Measurements from ENCODE around the gene UBXN10.
A peak's percentile ranks its signal among the peaks of the same experiment; 100 is the strongest.

UBXN10 gene

DNA sequence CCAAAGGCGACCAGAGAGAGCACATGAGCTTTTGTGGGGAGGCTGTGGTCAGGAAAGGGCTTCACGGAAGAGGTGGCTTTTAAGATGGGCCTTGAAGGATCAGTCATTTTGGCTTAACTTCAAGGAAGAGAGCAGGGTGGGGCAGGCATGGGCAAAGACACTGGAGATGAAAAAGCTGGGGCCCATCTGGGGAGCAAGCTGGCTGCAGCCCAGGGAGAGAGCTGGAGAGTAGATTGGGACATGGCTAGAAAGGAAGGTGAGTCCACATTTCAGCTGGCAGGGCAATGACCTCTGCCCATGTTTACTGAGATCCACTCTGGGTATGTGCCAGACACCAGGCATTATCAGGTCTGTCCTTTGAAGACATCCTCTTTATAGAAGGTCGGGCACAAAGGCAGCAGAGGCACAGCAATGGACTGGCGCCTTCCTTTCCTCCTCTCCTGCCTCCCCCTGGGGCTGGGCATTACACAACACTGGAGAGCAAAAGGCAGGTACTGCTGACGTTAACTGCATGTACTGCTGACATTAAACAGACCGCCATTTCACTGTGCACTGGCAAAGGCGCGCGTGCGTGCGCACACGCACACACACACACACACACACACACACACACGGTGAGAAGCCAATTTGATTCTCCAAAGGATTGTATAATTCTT, 2.2 kb upstream of the UBXN10 start:
- H3K27ac ChIP-seq (ENCODE audit: insufficient read depth, low read depth, low read length, poor library complexity, severe bottlenecking), result no peak overlapping the region
- H3K9me3 ChIP-seq (ENCODE audit: control insufficient read depth, low read length), result no peaks in the 10 kb centered on the region
- 91 to 93% methylated on average over 6 to 12 of the region's 13 CpGs for WGBS, 2 experiments
- peaks cover 16% of the 10 kb centered on the region for H3K27me3 ChIP-seq (ENCODE audit: control insufficient read depth, insufficient read depth, low read length, poor library complexity, severe bottlenecking)
- peaks cover 13% of the 10 kb centered on the region for H3K4me1 ChIP-seq (ENCODE audit: control insufficient read depth, insufficient read depth, low read length)
- H3K36me3 ChIP-seq (ENCODE audit: control insufficient read depth, insufficient read depth, low read length), result no peaks in the 10 kb centered on the region
- no peak overlapping the region for H3K4me3 ChIP-seq (ENCODE audit: insufficient read depth, low read depth, low read length)

DNA sequence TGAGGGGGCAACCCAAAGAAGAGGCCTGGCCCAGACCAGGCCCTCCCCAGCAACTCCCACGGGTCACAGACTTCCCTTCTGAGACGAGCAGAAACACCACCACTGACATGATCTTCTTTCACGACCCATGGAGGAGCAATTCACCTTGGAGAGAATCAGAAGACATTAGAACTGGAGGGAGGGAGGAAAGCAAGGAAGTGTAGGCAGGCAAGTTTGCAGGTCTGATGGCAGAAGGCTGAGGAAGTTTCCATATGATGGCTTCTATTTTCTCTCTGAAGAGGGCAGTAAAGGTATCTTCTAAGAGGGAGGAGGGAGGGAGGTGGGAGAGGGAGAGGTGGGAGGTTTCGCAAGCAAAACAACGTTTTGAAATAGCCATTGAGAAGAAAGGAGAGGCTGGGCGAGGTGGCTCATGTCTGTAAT, 1.4 kb upstream of the UBXN10 start:
- Histone ChIP-seq H3K4me1 (ENCODE audit: control insufficient read depth, insufficient read depth, low read length) (peaks cover 13% of the 10 kb centered on the region), H3K4me3 (ENCODE audit: insufficient read depth, low read depth, low read length) (no peak overlapping the region), H3K27me3 (ENCODE audit: control insufficient read depth, insufficient read depth, low read length, poor library complexity, severe bottlenecking) (peaks cover 16% of the 10 kb centered on the region), H3K9me3 (ENCODE audit: control insufficient read depth, low read length) (no peaks in the 10 kb centered on the region), H3K36me3 (ENCODE audit: control insufficient read depth, insufficient read depth, low read length) (no peaks in the 10 kb centered on the region), H3K27ac (ENCODE audit: insufficient read depth, low read depth, low read length, poor library complexity, severe bottlenecking) (no peak overlapping the region)
- WGBS, 2 experiments, result 66 to 71% methylated on average over 6 of the region's 6 CpGs

DNA sequence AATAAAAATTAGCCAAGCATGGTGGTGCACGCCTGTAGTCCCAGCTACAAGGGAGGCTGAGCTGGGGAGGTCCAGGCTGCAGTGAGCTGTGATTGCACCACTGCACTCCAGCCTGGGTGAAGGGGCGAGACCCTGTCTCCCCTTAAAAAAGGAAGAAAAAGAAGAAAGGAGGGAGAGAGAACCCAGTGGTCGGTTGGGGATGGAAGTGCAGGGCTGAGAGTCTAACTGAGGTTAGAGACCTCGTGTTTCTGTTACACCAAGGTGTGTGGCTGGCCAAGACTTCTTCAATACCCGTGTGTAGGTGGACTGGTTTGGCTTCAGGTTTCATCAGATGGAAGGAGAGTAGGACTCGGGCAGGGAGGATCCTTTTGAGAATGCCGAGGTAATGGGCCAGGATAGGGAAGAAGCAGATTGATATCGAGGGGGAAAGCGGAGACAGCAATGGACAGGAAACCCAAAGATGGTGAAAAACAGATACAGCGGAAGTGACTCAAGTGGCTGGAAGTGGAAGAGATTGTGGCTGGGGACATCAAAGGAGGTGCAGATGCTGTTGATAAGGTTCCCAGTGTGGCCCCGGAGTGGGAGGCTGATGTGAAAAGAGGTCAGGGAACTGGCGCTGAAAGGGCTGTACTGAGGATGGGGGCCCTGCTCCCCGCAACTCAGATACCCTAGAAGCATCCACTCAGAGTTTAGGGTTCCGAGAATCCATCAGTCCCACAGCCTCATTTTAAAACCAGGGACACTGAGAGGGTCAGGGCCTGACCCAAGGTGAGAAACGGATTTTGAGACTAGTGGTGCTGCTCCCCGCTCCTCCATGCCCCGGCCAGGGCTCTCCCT, 681 bp upstream of the UBXN10 start:
- Histone ChIP-seq H3K9me3 (ENCODE audit: control insufficient read depth, low read length) (no peaks in the 10 kb centered on the region), H3K4me3 (ENCODE audit: insufficient read depth, low read depth, low read length) (peak overlapping the region; percentile 46), H3K36me3 (ENCODE audit: control insufficient read depth, insufficient read depth, low read length) (no peaks in the 10 kb centered on the region), H3K4me1 (ENCODE audit: control insufficient read depth, insufficient read depth, low read length) (peaks cover 13% of the 10 kb centered on the region), H3K27ac (ENCODE audit: insufficient read depth, low read depth, low read length, poor library complexity, severe bottlenecking) (no peak overlapping the region), H3K27me3 (ENCODE audit: control insufficient read depth, insufficient read depth, low read length, poor library complexity, severe bottlenecking) (peaks cover 16% of the 10 kb centered on the region)
- 75 to 82% methylated on average over 17 of the region's 17 CpGs for WGBS, 2 experiments

DNA sequence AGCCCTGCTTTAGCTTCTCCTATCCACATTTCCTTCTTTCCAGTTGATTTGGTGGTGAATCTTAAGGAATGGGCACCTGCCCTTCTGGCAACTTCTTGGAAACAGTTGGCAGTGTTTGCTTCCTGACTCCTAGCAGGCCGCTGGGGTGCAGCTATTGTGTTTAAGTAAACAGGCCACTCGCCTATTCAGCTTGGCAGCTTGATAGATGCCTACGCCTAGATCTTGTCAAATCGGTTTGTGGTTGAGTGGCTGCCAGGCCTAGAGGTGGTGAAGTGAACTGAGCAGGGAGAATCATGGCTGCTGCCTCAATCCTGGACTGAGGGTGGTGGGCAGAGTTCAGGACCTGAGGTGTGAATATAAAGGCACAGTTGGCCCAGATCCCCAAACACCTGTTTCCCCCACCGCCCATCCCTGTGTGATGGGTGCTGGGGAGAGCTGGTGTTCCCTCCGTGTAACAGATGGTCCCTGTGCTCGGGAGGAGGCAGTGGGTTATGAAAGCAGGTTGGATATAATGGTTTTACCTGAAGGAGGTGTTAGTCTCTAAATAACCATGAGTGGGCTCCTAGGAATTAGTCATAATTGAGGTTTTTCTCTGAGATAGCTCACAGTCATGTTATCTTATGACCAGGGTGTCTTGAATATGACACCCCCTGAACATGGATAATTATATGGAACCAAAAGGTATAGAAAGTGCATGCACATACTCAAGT, 1.4 kb downstream of the UBXN10 start:
- no peak overlapping the region for H3K27ac ChIP-seq (ENCODE audit: insufficient read depth, low read depth, low read length, poor library complexity, severe bottlenecking)
- H3K27me3 ChIP-seq (ENCODE audit: control insufficient read depth, insufficient read depth, low read length, poor library complexity, severe bottlenecking), result peaks cover 12% of the 10 kb centered on the region
- 70 to 72% methylated on average over 7 of the region's 7 CpGs for WGBS, 2 experiments
- no peaks in the 10 kb centered on the region for H3K9me3 ChIP-seq (ENCODE audit: control insufficient read depth, low read length)
- no peaks in the 10 kb centered on the region for H3K36me3 ChIP-seq (ENCODE audit: control insufficient read depth, insufficient read depth, low read length)
- no peak overlapping the region for H3K4me3 ChIP-seq (ENCODE audit: insufficient read depth, low read depth, low read length)
- peaks cover 13% of the 10 kb centered on the region for H3K4me1 ChIP-seq (ENCODE audit: control insufficient read depth, insufficient read depth, low read length)

DNA sequence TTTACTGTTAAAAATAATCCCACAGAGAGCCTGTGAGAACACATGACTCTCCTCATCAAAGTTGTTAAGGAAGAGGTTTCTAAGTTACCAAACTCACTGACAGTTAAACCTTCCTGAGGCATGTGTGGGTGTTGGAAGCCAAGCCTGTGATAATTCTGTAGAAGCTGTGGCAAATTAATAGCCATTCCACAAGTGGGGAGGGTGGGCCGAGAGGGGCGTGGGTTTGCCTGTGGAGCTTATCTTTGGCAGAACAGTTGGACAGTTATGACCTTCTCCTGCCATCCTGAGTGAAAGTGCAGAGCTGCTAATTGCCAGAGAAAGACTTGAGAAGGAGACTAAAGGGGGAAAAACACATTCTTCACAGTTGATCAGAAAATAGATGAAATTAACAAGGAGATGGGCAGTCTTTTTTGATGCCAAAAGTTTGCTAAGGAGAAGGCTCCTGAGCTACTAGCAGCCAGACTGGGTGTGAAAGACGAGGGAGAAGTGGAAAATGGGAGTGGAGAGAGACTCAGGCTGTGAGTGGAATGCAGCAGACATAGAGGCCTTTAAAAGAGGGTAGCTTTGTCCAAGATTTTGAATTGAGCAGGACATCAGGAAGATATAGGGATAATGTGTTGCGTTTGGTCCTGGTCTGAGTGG, 2.0 kb downstream of the UBXN10 start:
- peaks cover 12% of the 10 kb centered on the region for H3K27me3 ChIP-seq (ENCODE audit: control insufficient read depth, insufficient read depth, low read length, poor library complexity, severe bottlenecking)
- no peak overlapping the region for H3K4me3 ChIP-seq (ENCODE audit: insufficient read depth, low read depth, low read length)
- H3K4me1 ChIP-seq (ENCODE audit: control insufficient read depth, insufficient read depth, low read length), result peaks cover 13% of the 10 kb centered on the region
- 90 to 92% methylated on average over 4 of the region's 4 CpGs for WGBS, 2 experiments
- H3K27ac ChIP-seq (ENCODE audit: insufficient read depth, low read depth, low read length, poor library complexity, severe bottlenecking), result no peak overlapping the region
- no peaks in the 10 kb centered on the region for H3K9me3 ChIP-seq (ENCODE audit: control insufficient read depth, low read length)
- no peaks in the 10 kb centered on the region for H3K36me3 ChIP-seq (ENCODE audit: control insufficient read depth, insufficient read depth, low read length)

DNA sequence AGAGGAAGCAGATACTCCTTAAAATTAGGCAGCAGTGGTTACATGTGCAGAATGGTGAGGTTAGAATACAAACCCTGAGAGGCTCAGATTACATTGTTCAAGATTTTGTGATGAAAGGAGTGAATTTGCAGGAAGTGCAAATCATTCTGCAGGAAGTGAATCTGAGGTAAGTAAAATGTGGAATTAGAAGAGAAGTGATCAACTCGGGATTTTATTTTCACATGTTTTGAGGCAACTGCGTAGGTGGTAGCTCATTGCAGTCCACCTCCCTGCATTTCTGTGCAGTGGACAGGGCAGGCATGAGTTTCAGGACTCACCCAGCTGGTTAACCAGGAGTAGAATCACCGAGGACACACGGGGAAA, 2.5 kb downstream of the UBXN10 start:
- Histone ChIP-seq H3K36me3 (ENCODE audit: control insufficient read depth, insufficient read depth, low read length) (no peaks in the 10 kb centered on the region), H3K4me1 (ENCODE audit: control insufficient read depth, insufficient read depth, low read length) (peaks cover 13% of the 10 kb centered on the region), H3K9me3 (ENCODE audit: control insufficient read depth, low read length) (no peaks in the 10 kb centered on the region), H3K4me3 (ENCODE audit: insufficient read depth, low read depth, low read length) (no peak overlapping the region), H3K27ac (ENCODE audit: insufficient read depth, low read depth, low read length, poor library complexity, severe bottlenecking) (no peak overlapping the region), H3K27me3 (ENCODE audit: control insufficient read depth, insufficient read depth, low read length, poor library complexity, severe bottlenecking) (peaks cover 12% of the 10 kb centered on the region)
- WGBS, 2 experiments, result 82 to 93% methylated on average over 4 of the region's 4 CpGs

DNA sequence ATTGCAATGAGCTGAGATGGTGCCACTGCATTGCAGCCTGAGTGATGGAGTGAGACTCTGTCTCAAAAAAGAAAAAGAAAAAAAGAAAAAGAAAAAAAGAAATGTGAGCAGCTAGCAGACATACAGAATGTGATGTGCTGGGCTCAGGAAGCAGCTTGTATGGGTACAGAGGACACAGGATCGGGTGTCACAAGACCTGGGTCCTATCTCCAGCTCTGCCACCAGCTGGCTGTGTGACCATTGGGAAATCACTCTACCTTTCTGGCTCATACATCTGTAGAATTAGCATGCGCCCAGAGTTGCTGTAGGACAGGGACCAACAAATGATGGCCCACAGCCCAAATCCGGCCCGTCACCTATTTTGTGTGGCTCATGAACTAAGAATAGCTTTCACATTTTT, 3.8 kb downstream of the UBXN10 start:
- H3K36me3 ChIP-seq (ENCODE audit: control insufficient read depth, insufficient read depth, low read length), result no peaks in the 10 kb centered on the region
- H3K9me3 ChIP-seq (ENCODE audit: control insufficient read depth, low read length), result no peaks in the 10 kb centered on the region
- peaks cover 13% of the 10 kb centered on the region for H3K4me1 ChIP-seq (ENCODE audit: control insufficient read depth, insufficient read depth, low read length)
- WGBS, 2 experiments, result 89 to 97% methylated on average over 4 of the region's 4 CpGs
- no peak overlapping the region for H3K27ac ChIP-seq (ENCODE audit: insufficient read depth, low read depth, low read length, poor library complexity, severe bottlenecking)
- peaks cover 12% of the 10 kb centered on the region for H3K27me3 ChIP-seq (ENCODE audit: control insufficient read depth, insufficient read depth, low read length, poor library complexity, severe bottlenecking)
- H3K4me3 ChIP-seq (ENCODE audit: insufficient read depth, low read depth, low read length), result no peak overlapping the region

DNA sequence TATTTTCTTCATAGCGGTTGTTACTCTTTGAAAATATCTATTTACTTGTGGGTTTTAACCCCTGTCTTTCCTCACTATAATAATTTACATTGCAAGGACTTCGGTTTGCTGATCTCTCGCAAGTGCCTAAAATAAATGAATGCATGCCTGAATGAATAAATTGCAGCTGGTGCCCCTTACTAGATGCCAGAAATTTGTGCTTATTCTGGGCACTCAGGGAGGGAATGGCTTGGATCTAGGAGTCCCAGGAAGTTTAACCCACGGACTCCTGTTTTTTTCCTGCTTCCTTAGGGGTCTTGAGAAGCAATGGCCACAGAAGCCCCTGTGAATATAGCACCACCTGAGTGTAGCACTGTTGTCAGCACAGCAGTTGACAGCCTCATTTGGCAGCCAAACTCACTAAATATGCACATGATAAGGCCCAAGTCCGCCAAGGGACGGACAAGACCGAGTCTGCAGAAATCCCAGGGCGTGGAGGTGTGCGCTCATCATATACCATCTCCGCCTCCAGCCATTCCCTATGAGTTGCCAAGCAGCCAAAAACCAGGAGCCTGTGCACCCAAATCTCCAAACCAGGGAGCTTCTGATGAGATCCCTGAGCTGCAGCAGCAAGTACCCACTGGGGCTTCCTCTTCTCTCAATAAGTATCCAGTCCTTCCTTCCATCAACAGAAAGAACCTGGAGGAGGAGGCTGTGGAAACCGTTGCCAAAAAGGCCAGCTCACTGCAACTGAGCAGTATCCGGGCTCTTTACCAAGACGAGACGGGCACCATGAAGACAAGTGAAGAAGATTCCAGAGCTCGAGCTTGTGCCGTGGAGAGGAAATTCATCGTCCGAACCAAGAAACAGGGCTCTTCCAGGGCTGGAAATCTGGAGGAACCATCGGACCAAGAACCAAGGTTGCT, 4.6 kb downstream of the UBXN10 start:
- Histone ChIP-seq H3K36me3 (ENCODE audit: control insufficient read depth, insufficient read depth, low read length) (no peaks in the 10 kb centered on the region), H3K27me3 (ENCODE audit: control insufficient read depth, insufficient read depth, low read length, poor library complexity, severe bottlenecking) (peaks cover 6% of the 10 kb centered on the region), H3K9me3 (ENCODE audit: control insufficient read depth, low read length) (no peaks in the 10 kb centered on the region), H3K27ac (ENCODE audit: insufficient read depth, low read depth, low read length, poor library complexity, severe bottlenecking) (no peak overlapping the region), H3K4me1 (ENCODE audit: control insufficient read depth, insufficient read depth, low read length) (peaks cover 13% of the 10 kb centered on the region), H3K4me3 (ENCODE audit: insufficient read depth, low read depth, low read length) (no peak overlapping the region)
- WGBS, 2 experiments, result 94 to 96% methylated on average over 19 of the region's 19 CpGs

DNA sequence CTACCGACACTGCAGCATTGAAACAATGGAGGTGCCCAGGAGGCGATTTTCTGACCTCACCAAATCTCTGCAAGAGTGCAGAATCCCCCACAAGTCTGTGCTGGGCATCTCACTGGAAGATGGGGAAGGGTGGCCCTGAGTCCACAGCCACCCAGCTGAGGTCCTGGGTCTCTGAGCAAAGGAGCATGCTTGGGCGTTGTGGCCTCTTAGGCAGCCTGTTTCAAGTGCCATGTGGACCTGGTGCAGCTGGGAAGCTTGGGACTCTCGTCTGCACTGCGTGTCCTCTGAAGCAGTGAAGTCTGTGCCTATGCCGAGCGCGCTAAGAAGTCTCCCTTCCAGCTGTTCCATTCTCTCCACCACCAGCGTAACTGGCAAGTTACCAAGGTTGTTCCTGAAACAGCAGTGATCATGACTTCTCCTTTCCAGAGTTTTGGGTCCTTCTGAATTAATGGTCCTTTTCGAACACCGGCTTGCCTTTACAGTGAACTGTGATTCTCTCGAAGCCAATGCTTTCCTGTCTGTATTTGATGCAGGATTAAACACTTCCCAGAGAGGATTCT, 5.5 kb downstream of the UBXN10 start:
- Histone ChIP-seq H3K4me1 (ENCODE audit: control insufficient read depth, insufficient read depth, low read length) (peaks cover 13% of the 10 kb centered on the region), H3K27me3 (ENCODE audit: control insufficient read depth, insufficient read depth, low read length, poor library complexity, severe bottlenecking) (no peaks in the 10 kb centered on the region), H3K36me3 (ENCODE audit: control insufficient read depth, insufficient read depth, low read length) (no peaks in the 10 kb centered on the region), H3K4me3 (ENCODE audit: insufficient read depth, low read depth, low read length) (no peak overlapping the region), H3K27ac (ENCODE audit: insufficient read depth, low read depth, low read length, poor library complexity, severe bottlenecking) (no peak overlapping the region), H3K9me3 (ENCODE audit: control insufficient read depth, low read length) (no peaks in the 10 kb centered on the region)
- 88% methylated on average over 12 of the region's 12 CpGs for WGBS, 2 experiments
